ENCODE measurements around the gene SPAG16.

GRCh38 chr2:213792045-213792444 lies 507.8 kb downstream of the SPAG16 start:
- TF ChIP-seq, protein P1, sequence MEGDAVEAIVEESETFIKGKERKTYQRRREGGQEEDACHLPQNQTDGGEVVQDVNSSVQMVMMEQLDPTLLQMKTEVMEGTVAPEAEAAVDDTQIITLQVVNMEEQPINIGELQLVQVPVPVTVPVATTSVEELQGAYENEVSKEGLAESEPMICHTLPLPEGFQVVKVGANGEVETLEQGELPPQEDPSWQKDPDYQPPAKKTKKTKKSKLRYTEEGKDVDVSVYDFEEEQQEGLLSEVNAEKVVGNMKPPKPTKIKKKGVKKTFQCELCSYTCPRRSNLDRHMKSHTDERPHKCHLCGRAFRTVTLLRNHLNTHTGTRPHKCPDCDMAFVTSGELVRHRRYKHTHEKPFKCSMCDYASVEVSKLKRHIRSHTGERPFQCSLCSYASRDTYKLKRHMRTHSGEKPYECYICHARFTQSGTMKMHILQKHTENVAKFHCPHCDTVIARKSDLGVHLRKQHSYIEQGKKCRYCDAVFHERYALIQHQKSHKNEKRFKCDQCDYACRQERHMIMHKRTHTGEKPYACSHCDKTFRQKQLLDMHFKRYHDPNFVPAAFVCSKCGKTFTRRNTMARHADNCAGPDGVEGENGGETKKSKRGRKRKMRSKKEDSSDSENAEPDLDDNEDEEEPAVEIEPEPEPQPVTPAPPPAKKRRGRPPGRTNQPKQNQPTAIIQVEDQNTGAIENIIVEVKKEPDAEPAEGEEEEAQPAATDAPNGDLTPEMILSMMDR (IDR thresholded peaks at IDR 0.05 in 8 of 11, conservative IDR thresholded peaks at IDR 0.05 in 3 of 11): no peak
- no peak for TF ChIP-seq POLR2AphosphoS5 (IDR thresholded peaks at IDR 0.05)
- no peak for TF ChIP-seq POLR2A (IDR thresholded peaks at IDR 0.05)

All from spleen (tissue), 7 donors.